Astrocyte (in vitro differentiated cells and primary cell): ENCODE results near the gene CABP4. TPM values are rescaled to one million over a fixed set of nuclear protein-coding genes. Genes with fewer than 3 reads are reported as not detected.
"Not testable (repeated sequence)": the region's sequence is repeated elsewhere in the genome, so short reads cannot be mapped to it uniquely, and the experiment has no call there.

Experiments used
- DNase-seq: peaks from one replicate; pipeline ENCODE4 v3.0.0-alpha.2; 2010; ENCODE audit warnings: low read depth
- FAIRE-seq: peaks from 2 replicates; lab custom pipeline; 2011; peaks lifted over from hg19 to GRCh38; lab: Jason Lieb, UNC
- H2AFZ ChIP-seq: 2 replicates; pipeline ENCODE4 v1.6.0; 2012; ENCODE audit warnings: low read depth, low read length, inconsistent platforms
- H3K27ac ChIP-seq: 2 replicates; pipeline ENCODE4 v1.5.1; 2011; ENCODE audit warnings: low read depth, low read length, inconsistent platforms
- H3K27me3 ChIP-seq: 2 replicates; pipeline ENCODE4 v1.6.0; 2011; ENCODE audit warnings: low read length, inconsistent platforms; ENCODE audit not compliant: insufficient read depth
- H3K36me3 ChIP-seq: 2 replicates; pipeline ENCODE4 v1.5.1; 2011; ENCODE audit warnings: low read length, inconsistent platforms; ENCODE audit not compliant: insufficient read depth
- H3K4me1 ChIP-seq: 2 replicates; pipeline ENCODE4 v1.5.1; 2011; ENCODE audit warnings: low read length, inconsistent platforms; ENCODE audit not compliant: insufficient read depth
- H3K4me2 ChIP-seq: 2 replicates; pipeline ENCODE4 v1.6.0; 2012; ENCODE audit warnings: low read length, inconsistent platforms
- H3K4me3 ChIP-seq: 2 replicates; pipeline ENCODE4 v1.5.1; 2011; ENCODE audit warnings: low read depth, mild to moderate bottlenecking, low read length, inconsistent platforms; ENCODE audit not compliant: insufficient read depth
- H3K79me2 ChIP-seq: 2 replicates; pipeline ENCODE4 v1.6.0; 2012; ENCODE audit warnings: mild to moderate bottlenecking, low read length, inconsistent platforms; ENCODE audit not compliant: insufficient read depth
- H3K9ac ChIP-seq: 2 replicates; pipeline ENCODE4 v1.6.0; 2012; ENCODE audit warnings: mild to moderate bottlenecking, low read length, inconsistent platforms
- H3K9me3 ChIP-seq: 2 replicates; pipeline ENCODE4 v1.5.1; 2012; ENCODE audit warnings: low read depth, mild to moderate bottlenecking, low read length, inconsistent platforms; ENCODE audit not compliant: insufficient read depth
- H4K20me1 ChIP-seq: 2 replicates; pipeline ENCODE4 v1.6.0; 2012; ENCODE audit warnings: low read length, inconsistent platforms; ENCODE audit not compliant: insufficient read depth
- H3K27ac Mint-ChIP-seq: one replicate; pipeline ENCODE4 v1.8.0; 2021; ENCODE audit warnings: mild to moderate bottlenecking, mixed read lengths; ENCODE audit not compliant: unreplicated experiment
- H3K27me3 Mint-ChIP-seq: one replicate; pipeline ENCODE4 v1.8.0; 2021; ENCODE audit warnings: low read depth, mixed read lengths; ENCODE audit not compliant: unreplicated experiment
- H3K36me3 Mint-ChIP-seq: one replicate; pipeline ENCODE4 v1.8.0; 2021; ENCODE audit warnings: low read depth, mixed read lengths; ENCODE audit not compliant: unreplicated experiment
- H3K4me1 Mint-ChIP-seq: one replicate; pipeline ENCODE4 v1.8.0; 2021; ENCODE audit warnings: low read depth, mixed read lengths; ENCODE audit not compliant: unreplicated experiment
- H3K4me3 Mint-ChIP-seq: one replicate; pipeline ENCODE4 v1.8.0; 2021; ENCODE audit warnings: mild to moderate bottlenecking, moderate library complexity, mixed read lengths; ENCODE audit not compliant: unreplicated experiment
- H3K9me3 Mint-ChIP-seq: one replicate; pipeline ENCODE4 v1.8.0; 2021; ENCODE audit warnings: mild to moderate bottlenecking, mixed read lengths; ENCODE audit not compliant: unreplicated experiment
- CTCF ChIP-seq: IDR thresholded peaks from 2 replicates; pipeline ENCODE4 v1.5.1; 2011; ENCODE audit warnings: low read depth, mild to moderate bottlenecking, inconsistent platforms, low read length, moderate library complexity; ENCODE audit not compliant: insufficient read depth
- EZH2 ChIP-seq: IDR thresholded peaks from 2 replicates; pipeline ENCODE4 v1.6.1; 2012; ENCODE audit warnings: mild to moderate bottlenecking, low read length, inconsistent platforms; ENCODE audit not compliant: insufficient read depth
- total RNA-seq: library from RNA; stranded (reverse); gene quantifications from 2 replicates; pipeline ENCODE4 v1.2.1, GENCODE V29; 2021

The CABP4 gene
- total RNA-seq, 1 donor from 2014 or later = not detected

GRCh38 chr11:67465189-67465510 lies 10.0 kb downstream of the CABP4 start:
- H2AFZ ChIP-seq = no peak overlapping the region
- Mint-ChIP-seq H3K4me3 (peak overlapping the region; percentile 77), H3K36me3 (peaks cover 5% of the 10 kb centered on the region), H3K27ac (peak overlapping the region; percentile 47), H3K9me3 (no peaks in the 10 kb centered on the region), H3K4me1 (peaks cover 4% of the 10 kb centered on the region), H3K27me3 (no peaks in the 10 kb centered on the region)
- H3K4me2 ChIP-seq = peak overlapping the region; percentile 94
- peak overlapping the region; percentile 70 for H3K4me3 ChIP-seq
- H3K9me3 ChIP-seq = no peaks in the 10 kb centered on the region
- H4K20me1 ChIP-seq = no peaks in the 10 kb centered on the region
- no peaks in the 10 kb centered on the region for H3K36me3 ChIP-seq
- H3K27ac ChIP-seq = peak overlapping the region; percentile 40
- DNase-seq (no peak), FAIRE-seq (no peak)
- TF ChIP-seq EZH2 (no peak), CTCF (no peak)
- H3K27me3 ChIP-seq = peaks cover 2% of the 10 kb centered on the region
- H3K79me2 ChIP-seq = peaks cover 9% of the 10 kb centered on the region
- H3K9ac ChIP-seq = peak overlapping the region; percentile 84
- peaks cover 16% of the 10 kb centered on the region for H3K4me1 ChIP-seq

- FAIRE-seq, H3K9me3 Mint-ChIP-seq, H3K27me3 Mint-ChIP-seq, H4K20me1 ChIP-seq, H3K27me3 ChIP-seq, H2AFZ ChIP-seq, H3K4me1 Mint-ChIP-seq, H3K9ac ChIP-seq, H3K79me2 ChIP-seq, H3K4me3 ChIP-seq, H3K27ac ChIP-seq, H3K36me3 Mint-ChIP-seq, DNase-seq, H3K36me3 ChIP-seq, H3K9me3 ChIP-seq: not testable (repeated sequence)
- peaks cover 16% of the 10 kb centered on the region for H3K4me1 ChIP-seq
- H3K4me3 Mint-ChIP-seq = peak overlapping the region; percentile 77
- H3K27ac Mint-ChIP-seq = peak overlapping the region; percentile 47
- H3K4me2 ChIP-seq = peak overlapping the region; percentile 94
These were observed 10.4 kb downstream of the CABP4 start for GRCh38 chr11:67465530-67465929.

GRCh38 chr11:67466367-67466766 lies 11.2 kb downstream of the CABP4 start:
- no peaks in the 10 kb centered on the region for H3K9me3 Mint-ChIP-seq
- TF ChIP-seq EZH2 = no peak
- TF ChIP-seq CTCF = no peak
- peaks cover 5% of the 10 kb centered on the region for H3K36me3 Mint-ChIP-seq
- Histone ChIP-seq H3K4me1 (peaks cover 16% of the 10 kb centered on the region), H3K36me3 (no peaks in the 10 kb centered on the region), H3K27me3 (no peaks in the 10 kb centered on the region), H3K4me2 (no peak overlapping the region), H3K79me2 (peaks cover 9% of the 10 kb centered on the region), H3K27ac (no peak overlapping the region), H3K9ac (no peak overlapping the region), H3K4me3 (no peak overlapping the region), H4K20me1 (no peaks in the 10 kb centered on the region), H3K9me3 (no peaks in the 10 kb centered on the region), H2AFZ (no peak overlapping the region)
- H3K4me1 Mint-ChIP-seq = peaks cover 4% of the 10 kb centered on the region
- H3K4me3 Mint-ChIP-seq = no peak overlapping the region
- no peaks in the 10 kb centered on the region for H3K27me3 Mint-ChIP-seq
- H3K27ac Mint-ChIP-seq = no peak overlapping the region
- DNase-seq (no peak), FAIRE-seq (no peak)
